ENCODE results near the gene CEP131.

The CEP131 gene

DNA sequence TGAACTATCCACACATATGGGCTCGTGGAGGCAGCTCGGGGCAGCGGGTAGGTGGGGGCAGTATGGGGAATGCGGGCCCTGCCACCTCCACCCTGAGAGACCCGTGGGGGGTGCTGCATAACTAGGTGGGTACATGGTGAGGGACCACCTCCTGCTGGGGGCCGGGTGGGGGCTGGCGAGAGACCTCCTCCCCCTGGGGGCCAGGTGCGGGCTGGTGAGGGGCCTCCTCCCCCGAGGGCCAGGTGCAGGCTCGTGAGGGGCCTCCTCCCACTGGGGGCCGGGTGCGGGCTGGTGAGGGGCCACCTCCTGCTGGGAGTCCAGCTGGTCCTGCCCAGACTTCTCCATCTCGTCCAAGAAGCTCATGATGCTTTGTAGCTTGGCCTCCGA is 25.4 kb downstream of the CEP131 start:
- TF ChIP-seq, protein P1, sequence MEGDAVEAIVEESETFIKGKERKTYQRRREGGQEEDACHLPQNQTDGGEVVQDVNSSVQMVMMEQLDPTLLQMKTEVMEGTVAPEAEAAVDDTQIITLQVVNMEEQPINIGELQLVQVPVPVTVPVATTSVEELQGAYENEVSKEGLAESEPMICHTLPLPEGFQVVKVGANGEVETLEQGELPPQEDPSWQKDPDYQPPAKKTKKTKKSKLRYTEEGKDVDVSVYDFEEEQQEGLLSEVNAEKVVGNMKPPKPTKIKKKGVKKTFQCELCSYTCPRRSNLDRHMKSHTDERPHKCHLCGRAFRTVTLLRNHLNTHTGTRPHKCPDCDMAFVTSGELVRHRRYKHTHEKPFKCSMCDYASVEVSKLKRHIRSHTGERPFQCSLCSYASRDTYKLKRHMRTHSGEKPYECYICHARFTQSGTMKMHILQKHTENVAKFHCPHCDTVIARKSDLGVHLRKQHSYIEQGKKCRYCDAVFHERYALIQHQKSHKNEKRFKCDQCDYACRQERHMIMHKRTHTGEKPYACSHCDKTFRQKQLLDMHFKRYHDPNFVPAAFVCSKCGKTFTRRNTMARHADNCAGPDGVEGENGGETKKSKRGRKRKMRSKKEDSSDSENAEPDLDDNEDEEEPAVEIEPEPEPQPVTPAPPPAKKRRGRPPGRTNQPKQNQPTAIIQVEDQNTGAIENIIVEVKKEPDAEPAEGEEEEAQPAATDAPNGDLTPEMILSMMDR (IDR thresholded peaks at IDR 0.05), result no peak

DNA sequence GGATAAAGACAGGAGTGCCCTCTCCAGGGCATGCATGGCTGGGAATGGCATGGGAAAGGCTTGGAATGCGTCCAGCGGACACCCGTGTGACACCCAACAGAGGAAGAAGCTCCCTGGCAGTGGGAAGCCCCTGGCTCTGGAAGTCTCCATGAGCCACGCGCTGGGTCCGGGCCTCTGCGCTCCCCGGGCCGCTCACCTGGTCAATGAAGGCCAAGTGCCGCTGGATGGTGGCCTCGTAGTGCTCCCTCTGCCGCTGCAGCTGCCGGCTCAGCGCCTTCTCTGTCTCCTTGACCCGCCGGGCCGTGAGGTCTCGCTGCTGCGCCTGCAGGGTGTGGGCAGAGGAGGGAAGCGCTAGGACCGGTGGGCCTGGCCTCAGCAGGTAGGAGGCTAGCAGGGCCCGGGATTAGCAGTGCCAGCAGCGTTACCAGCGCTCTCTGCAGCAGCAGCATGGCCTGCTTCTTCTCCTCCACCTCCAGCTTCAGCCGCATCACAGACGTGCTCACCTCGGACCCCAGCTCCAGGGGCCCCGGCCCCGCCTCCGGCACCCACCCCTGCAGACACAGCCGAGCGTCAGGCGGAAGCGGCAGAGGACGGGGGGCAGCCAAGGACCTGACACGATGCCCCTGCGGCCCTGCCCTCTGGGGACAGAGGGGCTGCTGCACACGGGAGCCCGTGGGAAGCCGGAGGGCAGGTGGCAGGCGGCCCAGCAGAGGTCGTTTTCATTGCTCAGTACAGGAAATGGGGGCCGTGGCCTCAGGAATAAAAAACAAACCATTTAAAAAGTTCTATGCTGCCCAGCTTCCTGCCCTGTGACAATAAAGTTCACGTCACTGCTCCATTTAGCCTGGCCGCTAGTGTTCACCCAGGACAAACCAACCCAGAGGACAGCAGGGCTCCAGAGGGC is 26.0 kb downstream of the CEP131 start:
- TF ChIP-seq, protein P1 (IDR thresholded peaks at IDR 0.05), result no peak

DNA sequence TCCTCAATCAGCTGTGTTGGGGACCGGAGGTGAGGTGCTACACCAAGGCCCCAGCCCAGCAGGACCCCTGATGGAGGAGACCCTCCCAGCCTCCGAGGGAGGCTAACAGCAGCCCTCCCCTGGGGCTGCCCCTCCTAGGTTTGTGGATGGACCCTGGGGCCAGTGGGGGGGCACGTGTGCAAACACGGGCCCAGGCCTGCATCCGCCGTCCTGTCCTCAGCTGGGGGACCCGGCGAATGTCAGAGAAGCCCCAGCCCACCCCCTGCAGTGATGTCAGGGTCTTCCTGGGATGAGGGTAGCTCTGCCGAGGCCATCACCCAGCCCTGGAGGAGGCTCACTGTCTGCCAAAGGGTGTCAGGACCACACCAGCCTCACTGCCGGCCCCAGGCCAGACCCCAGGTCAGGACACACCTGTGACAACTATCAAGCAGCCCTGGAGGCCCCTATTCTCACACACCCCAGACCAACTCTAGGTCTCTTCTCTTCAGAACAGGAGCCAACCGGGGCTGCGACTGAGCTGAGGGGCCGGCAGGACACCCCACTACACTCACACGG is 26.7 kb downstream of the CEP131 start:
- TF ChIP-seq, protein P1 (IDR thresholded peaks at IDR 0.05), result no peak

DNA sequence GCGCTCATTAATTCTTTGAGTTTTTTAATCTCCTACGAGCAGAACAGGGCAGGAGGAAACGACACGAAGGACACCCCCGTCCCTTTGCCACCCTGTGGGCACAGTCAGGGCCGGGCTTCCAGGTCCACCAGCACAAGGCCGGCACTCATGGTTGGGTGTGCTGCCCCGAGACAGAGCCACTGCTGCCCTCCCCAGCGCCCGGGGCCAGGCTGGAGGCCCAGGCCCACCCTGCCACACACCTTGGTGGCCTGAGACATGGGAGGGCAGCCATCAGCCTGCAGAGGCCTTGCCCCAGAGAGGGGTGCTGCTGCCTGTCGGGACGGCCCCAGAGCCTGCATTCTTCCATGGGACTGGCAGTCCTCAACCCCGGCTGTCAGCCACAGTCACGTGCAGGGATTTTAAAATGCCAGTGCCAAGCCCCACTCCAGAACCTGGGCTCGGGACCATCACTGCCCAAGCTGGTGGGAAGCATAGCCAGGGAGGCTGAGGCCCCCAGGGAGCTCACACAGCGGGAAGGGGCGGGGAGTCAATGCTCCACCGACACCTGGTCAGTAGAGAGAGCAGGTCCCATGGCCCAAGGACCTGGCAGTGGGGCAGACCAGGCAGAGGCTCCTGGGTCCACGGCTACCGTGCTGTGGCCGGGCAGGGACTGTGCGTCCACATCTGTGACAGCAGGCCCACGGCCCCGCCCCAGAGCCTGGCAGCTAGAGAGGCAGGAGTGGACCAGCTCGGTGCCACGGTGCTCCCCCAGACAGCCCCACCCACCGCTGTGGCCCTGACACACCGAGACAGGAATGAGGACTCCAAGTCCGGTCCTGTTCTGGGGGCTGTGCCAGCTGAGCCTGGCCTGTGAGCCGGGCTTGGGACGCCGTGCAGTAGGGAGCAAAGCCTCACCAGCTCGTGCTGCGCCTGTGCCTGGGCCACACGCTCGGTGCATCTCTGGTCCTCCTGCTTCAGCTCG is 27.5 kb downstream of the CEP131 start:
- TF ChIP-seq, protein P1 (IDR thresholded peaks at IDR 0.05), result no peak

DNA sequence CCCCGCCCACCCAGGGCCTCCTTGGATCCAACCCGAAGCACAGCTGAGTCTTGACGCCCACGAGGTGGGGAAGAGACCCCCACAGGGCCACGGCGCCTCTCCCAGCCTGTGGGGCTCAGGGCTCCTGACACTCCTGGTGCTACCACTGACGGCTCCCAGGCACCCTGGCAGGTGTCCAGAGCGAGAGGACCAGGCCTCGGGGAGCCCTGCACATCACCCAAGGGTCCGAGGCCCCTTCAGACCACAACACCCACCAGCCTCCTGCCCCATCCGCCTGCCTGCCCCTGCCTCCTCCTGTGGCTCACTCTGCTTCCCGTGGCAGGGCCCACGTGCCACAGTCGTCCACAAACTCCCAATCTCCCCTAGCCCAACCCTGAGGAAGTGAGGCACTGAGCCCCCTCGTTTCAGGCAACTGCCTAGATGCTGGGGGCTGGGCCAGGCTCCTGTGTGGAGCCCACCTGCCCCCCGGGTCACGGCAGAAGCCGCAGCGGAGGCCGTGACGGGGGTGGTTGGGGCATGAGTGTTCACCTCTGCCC is 28.5 kb downstream of the CEP131 start:
- TF ChIP-seq, protein P1 (IDR thresholded peaks at IDR 0.05), result no peak

DNA sequence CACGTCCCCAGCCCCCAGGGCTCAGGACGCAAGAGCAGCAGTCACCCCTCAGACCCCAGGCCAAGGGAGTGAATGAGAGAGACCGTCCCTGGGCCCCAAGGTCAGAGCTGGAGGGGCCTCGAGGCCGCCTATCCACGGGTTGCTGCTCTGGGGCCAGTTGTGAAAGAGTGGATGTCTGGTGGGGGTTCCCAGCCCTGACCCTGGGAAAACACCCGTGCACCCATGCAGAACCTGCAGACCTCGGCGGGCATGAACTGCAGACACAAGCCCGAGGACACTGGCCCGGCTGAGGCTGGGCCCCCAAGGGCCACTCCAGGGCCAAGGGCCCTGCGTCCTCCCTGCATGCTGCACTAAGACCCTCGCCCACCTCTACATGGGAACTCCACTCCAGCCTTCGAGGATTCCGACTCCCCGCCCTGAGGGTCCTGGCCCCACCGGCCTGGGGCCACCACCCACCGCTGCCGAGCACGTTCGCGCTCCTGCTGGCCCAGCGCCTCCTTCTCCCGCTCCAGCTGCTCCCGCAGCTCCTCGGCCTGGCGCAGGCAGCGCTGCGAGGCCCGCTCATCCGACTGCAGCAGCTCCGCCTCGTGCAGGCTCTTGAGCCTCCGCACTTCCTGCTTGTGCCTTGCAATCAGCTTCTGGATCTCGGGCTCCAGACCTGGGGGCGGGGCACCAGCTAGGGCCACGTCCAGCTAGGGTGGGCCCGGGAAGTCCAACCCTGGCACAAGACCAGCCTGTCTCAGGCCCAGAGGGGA is 29.1 kb downstream of the CEP131 start:
- TF ChIP-seq, protein P1 (IDR thresholded peaks at IDR 0.05), result no peak

Measured in LNCAP (cell line).